NCI-H1694 (cell line): ENCODE data around the gene PGAM4.
"Not testable (repeated sequence)": the region's sequence is repeated elsewhere in the genome, so short reads cannot be mapped to it uniquely, and the experiment has no call there.

Experiments used
- DNase-seq: peaks from one replicate; lab custom pipeline; 2025; lab: John Stamatoyannopoulos, UW

The PGAM4 gene

DNA sequence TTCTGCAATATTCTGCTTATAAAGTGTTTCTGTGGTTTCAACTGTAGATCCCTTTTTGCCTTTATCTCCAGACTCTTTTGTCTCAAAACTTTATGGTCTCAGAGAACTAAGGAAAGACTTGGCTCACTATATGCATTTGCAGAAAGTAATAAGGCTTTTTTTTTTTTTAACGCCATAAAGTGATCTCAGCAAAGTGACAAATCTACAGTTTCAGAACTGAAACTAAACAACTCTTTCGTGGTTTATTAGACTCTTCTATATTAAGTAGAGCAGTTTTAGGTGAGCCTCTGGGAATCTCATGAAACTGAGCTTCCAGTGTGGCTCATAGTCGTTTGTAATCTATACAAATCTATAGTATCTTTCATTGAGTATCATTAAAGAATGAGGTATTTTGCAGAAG, 43.7 kb downstream of the PGAM4 start:
- DNase-seq: no peak

DNA sequence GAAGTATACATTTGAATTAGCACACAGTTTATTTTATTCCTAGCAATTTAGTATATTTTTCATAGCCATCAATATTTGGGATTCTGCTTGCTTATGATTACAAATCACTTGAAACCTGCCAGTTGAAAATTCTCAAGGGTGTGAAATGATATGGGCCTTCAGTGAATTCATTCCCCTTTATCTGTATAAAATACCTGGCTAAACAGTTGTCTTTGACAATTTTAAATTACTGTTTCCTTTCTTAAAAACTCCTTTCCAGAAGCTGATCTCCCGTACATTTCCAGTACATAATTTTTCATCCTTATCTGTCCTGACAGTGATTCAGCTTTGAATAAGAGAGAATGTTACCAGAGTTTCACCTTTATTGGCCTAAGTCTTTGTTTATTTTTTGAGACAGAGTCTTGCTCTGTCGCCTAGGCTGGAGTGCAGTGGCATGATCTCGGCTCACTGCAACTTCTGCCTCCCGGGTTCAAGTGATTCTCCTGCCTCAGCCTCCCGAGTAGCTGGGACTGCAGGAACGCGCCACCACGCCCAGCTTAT, 45.0 kb downstream of the PGAM4 start:
- no peak for DNase-seq

DNA sequence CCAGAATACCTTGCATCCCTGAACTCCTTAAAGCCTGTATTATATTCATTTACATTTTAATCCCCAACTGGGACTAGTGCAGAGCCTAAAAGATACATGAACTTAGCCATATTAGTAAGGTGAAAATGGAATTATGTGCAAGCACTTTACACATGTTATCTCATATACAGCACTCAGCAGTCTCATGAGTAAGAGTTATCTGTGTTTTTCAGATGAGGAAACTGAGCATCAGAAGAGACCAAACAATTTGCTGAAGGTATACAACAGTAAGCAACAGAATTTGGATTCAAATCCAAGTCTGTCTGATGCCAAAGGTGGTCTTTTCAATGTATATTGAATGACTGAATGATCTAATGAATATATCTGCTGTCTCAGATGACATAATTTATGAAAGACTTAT, 46.7 kb downstream of the PGAM4 start:
- DNase-seq: no peak

DNA sequence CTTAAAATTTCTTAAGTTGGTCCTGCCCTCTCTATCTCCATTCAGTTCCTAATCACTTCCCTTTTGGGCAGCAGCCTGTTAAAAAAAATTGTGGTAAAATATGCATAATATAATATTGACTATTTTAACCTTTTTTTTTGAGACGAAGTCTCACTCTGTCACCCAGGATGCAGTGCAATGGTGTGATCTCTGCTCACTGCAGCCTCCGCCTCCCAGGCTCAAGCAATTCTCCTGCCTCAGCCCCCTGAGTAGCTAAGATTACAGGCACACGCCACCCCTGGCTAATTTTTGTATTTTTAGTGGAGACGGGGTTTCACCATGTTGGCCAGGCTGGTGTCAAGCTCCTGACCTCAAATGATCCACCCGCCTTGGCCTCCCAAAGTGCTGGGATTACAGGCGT, 50.1 kb downstream of the PGAM4 start:
- not testable (repeated sequence) for DNase-seq

DNA sequence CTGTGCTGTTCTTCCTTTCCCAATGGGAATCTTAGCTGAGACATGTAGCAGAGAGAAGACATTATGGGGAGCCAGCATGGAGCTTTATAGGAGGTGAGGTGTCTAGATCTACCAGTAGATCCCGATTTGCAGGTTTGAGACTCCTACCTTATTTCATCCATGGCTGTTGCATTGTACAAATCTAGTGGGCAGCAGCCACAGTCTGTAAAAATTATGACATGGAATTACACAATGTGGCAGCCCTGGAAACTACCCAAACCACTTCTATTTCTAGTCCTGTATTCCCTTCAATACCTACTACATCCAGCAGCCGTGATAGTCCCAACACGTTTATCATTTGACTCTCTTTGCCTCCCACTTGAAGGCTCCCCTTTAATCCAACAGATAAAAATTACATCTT, 50.9 kb downstream of the PGAM4 start:
- DNase-seq: no peak
